ENCODE measurements around the gene CLK4.
"Not testable (repeated sequence)": the region's sequence is repeated elsewhere in the genome, so short reads cannot be mapped to it uniquely, and the experiment has no call there.

CLK4 gene

DNA sequence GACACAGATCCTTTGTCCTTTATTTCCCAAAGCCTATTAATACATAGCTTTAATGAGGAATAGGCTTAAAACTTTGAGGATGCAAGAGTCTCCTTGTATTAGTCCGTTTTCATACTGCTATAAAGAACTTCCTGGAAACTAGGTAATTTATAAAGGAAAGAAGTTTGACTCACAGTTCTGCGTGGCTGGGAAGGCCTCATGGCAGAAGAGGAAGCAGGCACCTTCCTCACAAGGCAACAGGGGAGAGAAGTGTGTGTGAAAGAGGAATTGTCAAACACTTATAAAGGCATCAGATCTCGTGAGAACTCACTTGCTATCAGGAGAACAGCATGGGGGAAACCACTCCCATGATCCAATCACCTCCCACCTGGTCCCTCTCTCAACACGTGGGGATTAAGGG, 5.4 kb upstream of the CLK4 start:
- no peak for DNase-seq

DNA sequence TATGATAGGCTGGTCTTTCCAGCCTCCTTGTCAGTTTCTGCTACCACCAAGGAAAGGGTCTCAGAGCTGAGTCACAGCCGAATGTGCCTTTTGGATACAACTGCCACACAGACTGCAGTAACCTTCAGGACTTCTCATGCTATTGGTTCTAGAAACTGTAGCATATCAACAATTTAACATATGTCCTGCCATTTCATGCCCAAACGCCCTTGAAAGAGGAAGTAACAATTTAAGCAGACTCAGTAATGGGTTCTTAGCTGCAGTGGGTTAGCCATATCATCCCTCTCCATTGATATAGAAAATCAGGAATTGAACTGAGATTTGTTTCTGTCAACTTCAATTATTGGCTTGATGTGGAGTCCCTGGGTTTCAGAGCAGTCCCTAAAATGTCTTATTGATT, 4.1 kb upstream of the CLK4 start:
- no peak for DNase-seq

DNA sequence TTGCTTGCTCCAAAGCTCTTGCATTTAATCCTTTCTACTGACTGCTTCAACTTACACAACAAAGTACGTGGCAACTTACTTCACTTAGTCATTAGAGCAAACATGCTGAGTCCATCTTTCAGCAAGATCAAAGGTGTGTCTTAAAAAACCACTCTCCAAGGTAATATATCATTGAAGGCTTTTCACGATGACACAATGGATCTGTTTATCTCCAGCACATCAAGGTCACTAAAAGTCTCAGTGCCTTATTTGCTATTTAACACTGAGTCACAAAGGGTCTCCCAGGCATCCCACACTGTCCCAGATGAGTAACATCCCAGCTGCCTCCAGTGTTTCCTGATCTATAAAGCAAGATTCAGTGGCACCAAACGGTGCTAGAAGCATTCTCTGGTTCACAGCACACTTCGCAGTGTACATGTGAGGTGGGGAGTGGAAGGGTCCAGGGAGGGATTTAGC, 3.7 kb upstream of the CLK4 start:
- no peak for DNase-seq

DNA sequence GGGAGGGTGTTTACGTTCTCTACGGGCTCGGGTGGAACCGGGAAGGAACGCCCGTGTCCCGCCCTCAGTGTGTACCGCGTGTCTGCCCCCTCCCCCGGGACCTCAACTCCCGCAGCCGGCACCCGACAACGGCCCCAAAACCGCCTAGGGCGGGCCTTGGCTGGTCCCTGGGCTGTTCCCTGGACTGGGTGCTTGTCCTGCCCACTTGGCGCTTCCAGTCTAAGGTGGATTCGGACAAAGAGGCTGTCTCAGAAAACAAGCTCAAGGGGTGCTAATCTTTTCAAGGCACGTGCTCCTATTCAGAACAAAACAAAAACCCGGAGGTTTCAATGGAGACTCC, 379 bp upstream of the CLK4 start:
- no peak for DNase-seq

DNA sequence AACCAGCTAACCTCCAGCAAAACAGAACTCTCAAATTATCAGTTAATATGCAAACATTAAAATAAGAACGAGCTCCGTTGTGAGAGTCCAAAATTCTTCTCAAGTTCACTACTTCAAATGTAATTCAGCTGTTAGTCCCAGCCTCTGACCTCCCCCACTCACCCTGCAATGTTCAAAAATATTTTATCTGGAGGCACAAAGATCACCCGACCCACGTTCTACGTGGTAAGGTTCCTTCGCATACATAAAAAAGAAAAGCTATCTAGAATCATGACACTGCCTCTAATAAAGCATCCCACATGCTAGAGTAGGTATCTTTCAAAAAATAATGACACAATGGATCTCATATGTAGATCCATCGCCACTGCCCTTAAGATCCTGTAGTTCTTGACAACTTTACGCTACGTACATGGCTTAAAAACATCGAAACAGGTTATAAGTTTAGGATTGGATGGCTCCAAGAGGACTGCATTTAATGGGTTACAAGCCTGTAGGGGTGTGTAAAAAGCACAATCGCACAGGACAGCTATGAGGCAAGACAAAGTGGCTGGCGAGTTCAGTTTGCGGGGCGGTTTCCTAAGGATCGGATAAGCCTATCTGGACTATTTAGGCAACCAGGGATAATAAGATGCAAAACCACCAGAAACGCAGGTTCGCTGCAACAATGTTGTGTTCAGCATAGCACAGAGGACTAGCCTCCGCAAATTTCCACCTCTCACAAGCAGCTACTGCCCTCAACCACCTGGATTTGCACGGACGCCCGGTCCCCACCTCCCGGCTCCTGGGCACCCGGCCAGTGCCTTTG, 969 bp downstream of the CLK4 start:
- no peak for DNase-seq

DNA sequence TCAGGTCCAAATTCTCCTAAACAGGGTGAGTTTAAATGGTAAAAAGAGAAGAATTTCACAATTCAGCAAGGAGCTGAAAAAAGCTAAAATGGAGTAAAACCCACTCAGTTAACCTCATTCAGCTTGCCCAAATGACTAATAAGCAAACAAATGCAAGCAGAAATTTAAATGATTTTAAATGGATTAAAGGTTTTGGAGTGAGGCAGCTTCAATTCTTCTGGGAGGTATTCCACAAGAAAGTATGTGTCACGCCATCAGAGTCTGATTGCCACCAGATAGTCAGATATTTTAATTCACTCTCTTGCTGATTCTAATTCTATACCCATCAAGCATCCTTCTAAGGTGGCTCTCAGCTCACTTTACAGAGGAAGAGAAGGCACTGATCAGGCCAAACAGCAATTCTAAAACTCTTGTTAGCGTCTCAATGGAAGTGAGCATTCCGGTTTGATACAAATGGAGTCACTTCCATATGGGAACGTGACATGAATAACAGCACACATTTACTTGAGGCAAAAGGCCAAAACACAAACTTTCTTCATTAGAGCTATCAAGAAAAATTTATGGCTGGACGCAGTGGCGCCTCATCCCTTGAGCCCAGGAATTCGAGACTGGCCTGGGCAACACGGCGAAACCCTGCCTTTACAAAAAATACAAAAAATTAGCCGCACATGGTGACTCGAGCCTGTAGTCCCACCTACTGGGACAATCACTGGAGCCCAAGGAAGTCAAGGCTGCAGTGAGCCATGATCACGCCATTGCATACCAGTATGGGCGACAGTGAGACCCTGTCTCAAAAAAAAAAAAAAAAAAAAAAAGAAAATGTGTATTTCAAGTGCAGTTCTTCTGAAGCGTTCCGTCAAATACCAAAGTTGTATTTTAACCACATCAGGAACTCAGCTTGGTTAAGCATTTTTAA, 2.0 kb downstream of the CLK4 start:
- DNase-seq, result no peak

DNA sequence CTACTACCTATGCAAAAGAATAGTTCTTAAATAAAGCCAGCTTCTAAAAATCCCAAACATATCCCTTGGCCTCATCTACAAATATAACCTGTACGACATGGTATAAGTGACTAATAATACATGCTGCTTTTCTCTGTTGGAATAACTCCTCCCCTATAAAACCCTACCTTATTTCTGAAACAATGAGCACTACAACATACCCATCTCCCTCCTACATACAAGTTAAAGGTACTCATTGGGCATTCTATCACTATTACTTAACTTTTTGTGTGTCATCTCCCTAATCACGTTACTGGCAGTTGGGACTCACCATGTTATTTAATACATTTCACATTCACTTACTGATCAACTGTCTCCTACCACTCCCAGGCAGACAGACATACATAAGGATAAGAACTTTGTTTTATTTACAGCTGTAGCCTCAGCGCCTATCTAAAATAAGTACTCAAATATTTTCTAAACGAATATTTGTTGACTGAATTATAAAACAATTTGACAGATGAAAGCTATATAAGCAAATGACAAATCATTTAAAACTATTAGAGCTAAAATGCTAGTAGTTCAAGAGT, 4.1 kb downstream of the CLK4 start:
- no peak for DNase-seq

DNA sequence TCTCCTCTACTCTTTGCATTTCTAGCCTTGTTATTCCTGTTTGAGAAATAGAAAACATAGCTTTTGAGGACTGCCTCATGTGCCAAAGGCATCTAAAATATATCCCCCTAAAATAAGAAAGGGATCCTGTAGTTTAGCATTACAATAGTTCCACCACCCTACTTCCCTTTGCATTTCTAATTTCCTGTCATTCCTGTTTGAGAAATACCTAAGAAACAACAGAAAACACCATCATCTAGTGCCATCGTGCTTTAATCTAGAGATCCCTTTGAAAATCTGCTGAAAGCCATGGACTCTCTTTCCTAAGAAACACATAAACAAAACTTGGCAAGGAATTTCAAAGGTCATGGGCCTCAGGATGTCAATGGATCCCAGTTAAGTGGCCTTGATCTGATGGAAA, 7.5 kb downstream of the CLK4 start:
- no peak for DNase-seq

DNA sequence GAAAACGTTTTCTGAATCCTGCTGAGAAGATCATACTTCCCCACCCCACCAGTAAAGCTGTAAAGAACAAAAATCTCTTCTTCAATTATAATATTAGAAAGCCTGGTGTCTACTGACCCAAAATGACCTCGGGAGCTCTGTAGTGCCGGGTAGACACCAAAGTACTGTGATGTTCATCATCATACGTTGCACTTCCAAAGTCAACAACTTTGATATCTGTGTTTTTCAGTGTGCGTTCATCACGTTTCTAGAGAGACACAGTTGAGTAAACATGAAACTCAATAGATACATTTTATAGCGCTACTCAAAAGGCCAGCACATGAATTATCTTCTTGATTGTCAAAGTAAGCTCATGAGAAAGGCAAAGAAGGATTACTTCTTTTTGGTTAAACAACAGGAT, 14.6 kb downstream of the CLK4 start:
- no peak for DNase-seq

DNA sequence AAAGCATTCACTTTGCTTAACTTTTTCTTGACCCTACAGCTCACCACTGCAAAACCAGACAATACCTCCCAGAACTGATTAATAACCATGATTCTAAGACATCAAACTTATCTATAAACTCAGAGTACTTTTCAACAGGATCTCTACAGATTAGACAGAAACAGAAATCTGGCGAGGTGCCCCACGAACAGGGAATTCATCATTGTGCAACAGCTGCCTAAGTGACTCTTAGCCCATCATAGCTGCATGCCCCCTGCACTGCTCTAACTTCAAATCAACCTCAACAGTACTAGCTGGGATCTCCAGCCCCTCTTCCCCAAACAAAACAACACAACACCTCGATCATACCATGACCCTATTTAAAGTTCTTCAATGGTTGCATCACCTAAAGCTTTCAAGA, 20.6 kb downstream of the CLK4 start:
- no peak for DNase-seq

DNA sequence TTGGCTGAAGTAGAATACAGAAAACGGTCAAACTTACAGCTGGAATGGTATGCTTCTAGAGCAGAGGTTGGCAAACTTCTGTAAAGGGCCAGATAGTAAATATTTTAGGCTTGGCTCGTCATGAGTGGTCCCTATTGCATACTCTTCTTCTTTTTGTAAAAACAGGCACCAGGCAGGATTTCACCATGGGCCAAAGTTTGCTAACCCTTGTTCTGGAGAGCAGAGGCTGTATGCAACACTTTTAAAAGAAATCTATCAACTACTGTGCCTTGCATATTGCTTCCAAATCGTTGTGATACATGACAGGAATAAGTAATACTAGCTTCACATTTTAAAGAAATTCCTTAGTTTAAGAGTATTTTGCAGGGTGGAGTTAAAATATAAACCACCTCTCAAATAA, 21.1 kb downstream of the CLK4 start:
- DNase-seq, result no peak

DNA sequence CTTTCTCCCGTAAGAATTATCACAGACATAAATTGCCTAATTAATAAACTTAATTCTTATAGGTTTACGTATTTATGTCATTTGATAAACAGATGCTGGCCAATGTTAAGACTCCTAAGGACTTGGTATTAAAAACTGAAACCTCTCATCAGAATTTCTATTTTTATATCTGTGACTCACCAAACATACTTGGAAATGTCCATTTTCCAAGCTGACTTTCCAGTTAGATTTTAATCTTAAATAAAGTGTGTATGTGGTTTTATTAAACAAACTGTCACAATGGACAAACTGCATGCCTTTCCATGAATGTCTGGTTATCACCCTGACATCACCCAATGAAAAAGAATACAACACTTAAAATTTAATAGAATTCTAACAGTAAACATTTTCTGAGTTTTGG, 24.1 kb downstream of the CLK4 start:
- no peak for DNase-seq

DNA sequence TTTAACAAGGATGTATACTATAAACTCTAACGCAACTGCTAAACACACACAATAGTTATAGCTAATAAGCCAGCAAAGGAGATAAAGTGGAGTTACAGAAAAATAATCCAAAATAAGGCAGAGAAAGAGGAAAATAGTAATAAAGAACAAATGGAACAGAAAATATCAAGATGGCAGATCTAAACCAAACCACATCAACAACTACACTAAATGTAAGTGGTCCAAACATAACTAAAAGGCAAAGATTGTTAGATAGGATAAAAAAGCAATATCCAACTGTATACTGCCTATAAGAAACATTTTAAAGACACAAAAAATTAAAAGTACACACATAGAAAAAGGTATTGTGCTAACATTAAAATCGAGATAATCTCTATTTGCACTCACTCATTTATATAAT, 31.1 kb downstream of the CLK4 start:
- no peak for DNase-seq

DNA sequence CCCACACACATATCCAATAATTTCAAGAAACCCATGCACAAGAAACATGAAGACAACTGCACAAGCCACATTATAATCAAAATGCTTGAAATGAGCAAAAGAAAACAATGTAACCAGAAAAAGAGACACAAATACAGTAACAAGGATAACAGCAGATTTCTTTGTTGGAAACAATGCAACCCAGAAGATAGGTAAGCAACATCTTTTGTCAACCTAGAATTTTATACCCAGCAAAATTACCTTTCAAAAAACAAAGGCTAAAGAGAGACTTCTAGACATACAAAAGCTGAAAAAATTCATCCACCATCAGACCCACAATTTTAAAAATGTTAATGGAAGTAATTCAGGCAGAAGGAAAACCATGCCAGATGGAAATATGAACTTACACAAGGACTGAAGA, 31.7 kb downstream of the CLK4 start:
- no peak for DNase-seq

DNA sequence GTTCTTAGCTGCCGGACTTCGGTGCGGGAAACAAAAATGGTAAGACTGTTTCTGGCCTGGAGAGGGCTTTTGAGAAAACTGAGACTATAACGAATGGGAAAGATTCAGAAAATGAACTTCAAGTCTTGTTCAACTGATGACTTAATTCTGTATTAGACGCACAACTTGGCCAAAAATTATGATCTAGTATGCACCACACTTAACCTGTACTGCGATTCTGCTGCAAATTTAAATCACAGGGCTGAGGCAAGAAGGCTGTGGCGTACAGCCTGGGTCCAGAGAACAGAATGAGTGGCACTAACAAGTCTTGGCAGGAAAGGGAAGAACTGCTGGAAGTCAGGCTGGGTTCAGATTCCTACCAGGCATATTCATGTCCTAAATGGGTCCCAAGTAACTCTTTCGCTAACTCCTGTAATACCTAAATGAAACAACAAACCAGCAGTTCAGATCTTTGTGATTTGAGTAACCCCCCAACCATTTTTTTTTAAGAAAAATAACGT, 35.9 kb downstream of the CLK4 start:
- DNase-seq, result no peak

DNA sequence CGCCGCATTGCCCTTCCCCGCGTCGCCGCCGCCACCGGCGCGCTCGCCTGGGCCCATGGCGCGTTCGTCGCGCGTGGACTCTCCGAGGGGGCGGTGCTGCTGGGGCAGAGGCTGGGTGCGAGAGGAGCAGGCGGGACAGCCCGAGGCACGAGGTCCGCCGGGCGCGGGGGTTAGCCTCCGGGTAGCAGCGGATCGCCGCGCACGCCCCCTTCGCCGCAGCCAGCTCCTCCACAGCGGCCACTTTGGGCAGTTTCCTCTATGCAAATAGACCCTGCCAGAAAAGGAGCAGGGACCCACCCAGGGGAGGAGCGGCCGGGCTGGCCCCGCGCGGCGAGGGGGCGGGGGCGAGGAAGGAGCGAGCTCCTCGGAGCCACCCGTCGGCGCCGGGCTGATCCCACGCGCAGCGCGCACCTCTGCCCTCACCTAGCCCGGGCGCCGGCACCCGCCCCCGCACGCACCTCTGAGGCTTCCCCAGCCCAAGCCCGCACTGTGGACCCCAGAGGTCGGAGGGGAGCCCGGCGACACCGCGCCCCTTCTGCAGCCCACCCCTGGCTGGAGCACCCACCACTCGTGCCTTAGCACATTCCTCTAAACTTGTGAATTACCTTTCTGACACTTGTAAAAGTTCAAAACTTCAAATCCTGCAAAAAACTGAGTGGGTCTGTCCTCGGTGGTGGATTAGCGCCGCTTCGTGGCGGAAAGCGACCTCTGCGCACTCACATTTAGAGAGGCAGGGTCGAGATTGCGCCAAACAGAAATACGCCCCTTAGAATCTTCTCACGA, 36.5 kb downstream of the CLK4 start, which contains the start of gene COL23A1:
Gene COL23A1 (minus strand): TSS at position 253 of the 783 bp plus-strand sequence.
- no peak for DNase-seq

DNA sequence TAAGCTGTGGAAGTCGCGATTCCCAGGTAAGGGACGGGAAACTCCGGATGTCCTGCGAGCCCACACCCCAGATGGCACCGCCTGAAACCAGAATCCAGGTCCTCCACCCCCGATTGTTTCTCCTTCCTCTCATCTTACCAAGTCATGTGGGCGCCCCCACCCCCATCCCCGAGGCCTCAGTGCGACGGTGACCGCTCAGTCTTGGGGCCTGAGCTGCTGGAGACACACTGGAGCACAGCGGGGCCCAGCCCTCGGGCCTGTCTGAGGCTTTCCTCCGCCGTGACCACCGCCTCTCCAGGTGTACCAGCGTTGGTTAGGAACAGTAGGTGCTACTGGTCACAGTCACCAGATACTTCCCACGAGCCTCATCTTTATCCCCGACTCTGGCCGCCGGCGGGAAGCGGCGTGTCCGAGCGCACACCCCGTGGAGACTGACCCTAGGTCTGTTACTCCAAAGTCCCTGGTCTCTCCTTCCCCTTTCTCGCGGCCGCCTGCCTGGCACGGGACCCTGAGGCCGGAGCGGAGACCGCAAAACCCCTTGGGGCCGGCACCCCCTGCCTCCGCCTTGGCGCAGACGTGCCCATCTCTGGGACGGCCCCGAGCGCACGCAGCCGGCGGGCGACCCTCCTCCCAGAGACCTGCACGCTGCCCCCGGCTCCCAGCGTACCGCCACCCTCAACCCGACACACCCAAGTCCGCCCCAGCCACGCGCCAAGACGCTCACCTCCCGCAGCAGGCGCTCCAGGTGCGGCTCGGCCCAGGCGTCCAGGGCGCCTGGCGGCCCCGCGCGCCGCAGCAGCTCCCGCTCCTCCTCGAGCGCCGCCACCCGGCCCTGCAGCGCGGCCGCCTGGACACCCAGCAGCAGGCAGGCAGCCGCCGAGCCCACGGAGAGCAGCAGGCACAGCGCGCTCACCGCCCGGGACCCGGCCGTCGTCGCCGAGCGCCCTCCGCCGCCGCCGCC, 37.4 kb downstream of the CLK4 start:
- no peak for DNase-seq

DNA sequence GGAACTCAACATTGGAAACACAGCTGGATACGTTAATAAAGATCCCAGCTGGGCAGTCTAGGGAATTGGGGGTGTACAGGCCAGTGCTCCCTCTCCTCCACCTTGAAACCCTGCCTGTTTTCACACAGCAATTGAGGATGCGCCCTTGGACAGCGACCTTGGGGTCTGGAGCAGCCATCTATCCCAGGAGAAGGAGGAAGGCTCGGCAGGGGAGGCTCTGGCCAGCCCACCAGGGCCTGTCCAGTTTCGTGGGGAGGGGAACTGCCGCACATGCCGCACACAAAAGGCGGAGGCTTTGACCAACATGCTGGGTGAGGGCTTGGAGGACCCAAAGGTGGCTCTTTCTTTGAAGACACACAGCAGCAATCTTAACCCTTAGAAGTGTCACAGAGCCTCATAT, 38.1 kb downstream of the CLK4 start:
- DNase-seq, result no peak

DNA sequence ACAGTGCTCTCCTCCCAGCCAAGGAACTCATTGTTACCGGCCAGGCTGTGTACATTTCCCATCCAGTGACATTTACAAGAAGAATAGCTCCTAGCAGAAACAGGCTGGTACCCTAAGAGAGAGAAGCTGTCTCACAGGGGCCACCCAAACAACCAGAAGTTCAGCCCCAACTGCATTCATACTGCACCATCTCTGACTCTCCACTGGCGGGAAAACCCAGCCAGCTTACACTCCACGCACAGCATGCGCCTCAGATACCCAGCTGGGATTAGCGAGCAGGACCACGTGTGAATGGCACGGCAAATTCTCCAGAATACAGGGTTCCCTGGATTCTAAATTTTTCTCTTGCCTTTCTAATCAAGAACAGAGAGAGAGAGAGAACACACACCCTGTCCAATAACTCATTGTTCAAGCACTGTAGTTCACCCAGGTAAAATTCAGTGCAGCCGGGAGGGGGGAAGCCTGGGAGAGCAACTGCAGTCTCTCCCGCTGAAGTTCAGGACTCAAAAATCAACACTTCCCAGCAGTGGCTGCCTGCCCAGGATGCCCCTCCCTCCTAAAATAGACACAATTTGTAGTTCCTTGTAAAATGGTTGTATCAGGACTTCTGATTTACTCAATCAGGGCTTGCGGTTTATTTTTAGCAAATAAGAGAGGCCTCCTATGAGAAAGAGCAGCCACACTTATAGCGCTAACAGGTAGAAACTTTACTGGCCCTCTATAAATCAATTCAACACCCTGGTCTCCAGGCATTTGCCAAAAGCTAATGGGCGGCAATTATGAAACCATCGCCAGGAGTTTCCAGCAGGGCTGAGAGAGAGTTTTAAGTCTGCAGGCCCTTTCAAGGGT, 38.9 kb downstream of the CLK4 start:
- no peak for DNase-seq

DNA sequence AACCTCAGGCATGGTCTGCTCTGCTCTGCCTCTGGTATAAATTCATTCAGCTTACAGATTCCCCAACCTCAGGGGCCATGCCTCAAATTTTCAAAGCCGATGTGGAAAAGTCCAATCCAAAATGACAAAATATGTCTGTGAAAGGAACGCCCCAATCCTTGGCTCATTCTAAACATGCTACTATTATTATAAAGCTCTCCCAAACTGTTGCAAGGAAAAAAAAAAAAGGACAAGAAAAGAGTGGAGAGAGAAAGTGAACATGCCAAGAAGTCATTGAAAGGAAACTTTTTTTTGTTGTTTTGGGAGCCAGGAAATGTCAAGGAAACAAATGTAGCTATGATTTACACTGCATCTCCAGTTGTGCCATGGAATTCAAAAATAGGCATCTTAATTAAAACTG, 40.5 kb downstream of the CLK4 start:
- no peak for DNase-seq

DNA sequence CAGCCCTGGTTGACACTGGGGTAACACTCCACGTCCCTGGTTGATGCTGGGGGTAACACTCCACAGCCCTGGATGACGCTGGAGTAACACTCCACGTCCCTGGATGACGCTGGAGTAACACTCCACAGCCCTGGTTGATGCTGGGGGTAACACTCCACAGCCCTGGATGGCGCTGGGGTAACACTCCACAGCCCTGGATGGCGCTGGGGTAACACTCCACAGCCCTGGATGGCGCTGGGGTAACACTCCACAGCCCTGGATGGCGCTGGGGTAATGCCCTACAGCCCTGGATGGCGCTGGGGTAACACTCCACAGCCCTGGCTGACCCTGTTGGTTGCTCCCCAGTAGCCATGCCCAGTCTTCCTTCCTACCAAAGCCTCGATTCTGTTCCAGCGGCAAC, 41.4 kb downstream of the CLK4 start:
- not testable (repeated sequence) for DNase-seq
